NT2/D1 (cell line): ENCODE measurements around the gene FBXL14.

Source experiments
- DNase-seq: peaks from one replicate; pipeline ENCODE4 v3.0.0-alpha.2; 2011; ENCODE audit warnings: low read depth, low spot score
- H3K27me3 ChIP-seq: 2 replicates; pipeline ENCODE4 v1.6.0; 2011; ENCODE audit warnings: mild to moderate bottlenecking; ENCODE audit not compliant: insufficient read length, insufficient read depth
- H3K36me3 ChIP-seq: 2 replicates; pipeline ENCODE4 v1.6.1; 2011; ENCODE audit warnings: mild to moderate bottlenecking, low read length, mixed read lengths; ENCODE audit not compliant: insufficient read depth, insufficient read length
- H3K4me1 ChIP-seq: 2 replicates; pipeline ENCODE4 v1.5.1; 2011; ENCODE audit not compliant: insufficient read depth, insufficient read length
- H3K4me3 ChIP-seq: 2 replicates; pipeline ENCODE4 v1.5.1; 2011; ENCODE audit warnings: low read depth; ENCODE audit not compliant: insufficient read length
- H3K9ac ChIP-seq: 2 replicates; pipeline ENCODE4 v1.6.0; 2011; ENCODE audit warnings: low read depth; ENCODE audit not compliant: insufficient read length
- H3K9me3 ChIP-seq: 2 replicates; pipeline ENCODE4 v1.5.1; 2011; ENCODE audit warnings: mild to moderate bottlenecking, low read length; ENCODE audit not compliant: insufficient read depth
- SUZ12 ChIP-seq: IDR thresholded peaks from 2 replicates; pipeline ENCODE4 v1.6.1; 2011; ENCODE audit not compliant: insufficient read length, insufficient read depth; ENCODE audit errors: extremely low read depth
- YY1 ChIP-seq: IDR thresholded peaks from 2 replicates; pipeline ENCODE4 v1.6.1; 2011; ENCODE audit not compliant: insufficient read length, insufficient read depth
- ZNF274 ChIP-seq: IDR thresholded peaks from 2 replicates; pipeline ENCODE4 v1.6.1; 2011; ENCODE audit warnings: mild to moderate bottlenecking, low read depth, low read length

The FBXL14 gene

GRCh38 chr12:1529862-1530591, 64.4 kb downstream of the FBXL14 start:
- H3K4me3 ChIP-seq = peak overlapping the region; percentile 54
- TF ChIP-seq SUZ12 (peak; percentile 87), ZNF274 (no peak), YY1 (no peak)

GRCh38 chr12:1529228-1529861, 65.0 kb downstream of the FBXL14 start:
- no peak for DNase-seq
- H3K4me3 ChIP-seq = peak overlapping the region; percentile 54
- H3K9ac ChIP-seq = peak overlapping the region; percentile 69
- peaks cover 6% of the 10 kb centered on the region for H3K36me3 ChIP-seq
- H3K9me3 ChIP-seq = no peaks in the 10 kb centered on the region
- TF ChIP-seq YY1 = no peak
- TF ChIP-seq ZNF274 = no peak
- no peak for TF ChIP-seq SUZ12
- H3K4me1 ChIP-seq = peaks cover 29% of the 10 kb centered on the region
- H3K27me3 ChIP-seq = peaks cover 60% of the 10 kb centered on the region

More at GRCh38 chr12:1529862-1530591, 64.4 kb downstream of the FBXL14 start:
- DNase-seq = no peak
- Histone ChIP-seq H3K9me3 (no peaks in the 10 kb centered on the region), H3K36me3 (peaks cover 6% of the 10 kb centered on the region), H3K27me3 (peaks cover 60% of the 10 kb centered on the region), H3K4me1 (peaks cover 29% of the 10 kb centered on the region), H3K9ac (peak overlapping the region; percentile 75)

- TF ChIP-seq SUZ12 (no peak), ZNF274 (no peak), YY1 (no peak)
- Histone ChIP-seq H3K9me3 (no peaks in the 10 kb centered on the region), H3K4me3 (no peak overlapping the region), H3K4me1 (peaks cover 34% of the 10 kb centered on the region), H3K27me3 (peaks cover 60% of the 10 kb centered on the region), H3K9ac (no peak overlapping the region), H3K36me3 (peaks cover 6% of the 10 kb centered on the region)
- DNase-seq = no peak
Observed at GRCh38 chr12:1528791-1529190, 65.6 kb downstream of the FBXL14 start.

DNA sequence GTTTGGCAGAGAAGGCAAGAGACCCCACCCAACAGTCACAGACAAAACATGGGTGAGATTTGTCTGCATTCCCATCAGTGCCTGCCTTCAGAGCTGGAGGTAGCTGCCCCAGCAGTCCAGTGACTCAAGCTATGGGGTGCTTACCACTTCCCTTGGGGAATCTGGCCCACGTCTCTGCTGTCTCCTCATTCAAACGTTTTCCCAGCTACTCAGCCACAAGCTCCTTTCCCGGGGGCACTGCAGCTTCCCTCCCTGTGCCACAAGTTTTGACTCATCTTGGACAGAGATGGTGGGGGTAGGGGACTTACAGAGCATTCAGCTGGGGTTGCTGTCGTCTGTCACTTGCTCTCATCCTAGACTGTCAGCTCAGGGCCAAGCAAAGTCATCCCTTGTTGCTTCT, 66.6 kb downstream of the FBXL14 start:
- TF ChIP-seq SUZ12 = no peak
- no peak for TF ChIP-seq YY1
- TF ChIP-seq ZNF274 = no peak
- peaks cover 38% of the 10 kb centered on the region for H3K4me1 ChIP-seq
- H3K9me3 ChIP-seq = no peaks in the 10 kb centered on the region
- H3K9ac ChIP-seq = no peak overlapping the region
- DNase-seq = no peak
- no peak overlapping the region for H3K4me3 ChIP-seq
- H3K36me3 ChIP-seq = peaks cover 6% of the 10 kb centered on the region
- H3K27me3 ChIP-seq = peaks cover 52% of the 10 kb centered on the region

DNA sequence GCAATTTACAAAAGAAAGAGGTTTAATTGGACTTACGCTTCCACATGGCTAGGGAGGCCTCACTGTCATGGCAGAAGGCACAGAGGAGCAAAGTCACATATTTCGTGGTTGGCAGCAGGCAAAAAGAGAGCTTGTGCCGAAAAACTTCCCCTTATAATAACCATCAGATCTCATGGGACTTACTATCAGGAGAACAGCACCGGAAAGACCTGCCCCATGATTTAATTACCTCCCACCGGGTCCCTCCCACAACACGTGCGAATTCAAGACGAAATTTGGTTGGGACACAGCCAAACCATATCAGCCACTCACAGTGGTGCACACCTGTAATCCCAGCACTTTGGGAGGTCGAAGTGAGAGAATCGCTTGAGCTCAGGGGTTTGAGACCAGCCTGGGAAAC, 68.5 kb downstream of the FBXL14 start:
- Histone ChIP-seq H3K27me3 (peaks cover 33% of the 10 kb centered on the region), H3K9me3 (no peaks in the 10 kb centered on the region), H3K4me3 (no peak overlapping the region), H3K36me3 (no peaks in the 10 kb centered on the region), H3K4me1 (peaks cover 29% of the 10 kb centered on the region), H3K9ac (no peak overlapping the region)
- no peak for TF ChIP-seq YY1
- no peak for TF ChIP-seq ZNF274
- no peak for TF ChIP-seq SUZ12
- DNase-seq = no peak

DNA sequence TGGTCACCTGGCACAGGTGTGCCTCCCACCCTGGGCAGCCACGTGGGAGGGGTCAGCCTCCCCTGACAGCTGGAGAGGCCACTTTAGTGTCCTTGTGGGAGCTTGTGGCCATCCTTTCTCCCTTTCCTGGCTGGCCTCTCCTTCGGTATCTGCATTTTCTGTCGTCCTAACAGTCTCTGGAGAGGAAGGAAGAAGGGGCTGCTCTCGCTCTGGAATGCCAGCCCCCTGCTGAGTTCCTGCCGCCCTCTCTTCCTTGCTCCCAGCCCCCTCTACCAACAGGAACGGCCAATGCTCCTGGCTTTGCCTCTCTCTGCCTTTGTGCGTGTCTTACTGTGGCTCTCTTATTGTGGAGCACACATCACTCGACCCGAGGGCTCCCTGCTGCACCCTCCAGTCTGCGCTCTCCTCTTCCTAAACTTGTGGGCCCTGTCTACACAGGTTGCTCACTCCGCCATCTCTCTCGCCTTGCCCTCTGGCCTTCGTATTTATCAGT, 70.8 kb downstream of the FBXL14 start:
- H3K9ac ChIP-seq = peak overlapping the region; percentile 21
- DNase-seq = peak; percentile 90
- no peaks in the 10 kb centered on the region for H3K9me3 ChIP-seq
- no peak for TF ChIP-seq SUZ12
- TF ChIP-seq YY1 = no peak
- TF ChIP-seq ZNF274 = no peak
- no peaks in the 10 kb centered on the region for H3K36me3 ChIP-seq
- peaks cover 15% of the 10 kb centered on the region for H3K27me3 ChIP-seq
- no peak overlapping the region for H3K4me3 ChIP-seq
- peaks cover 31% of the 10 kb centered on the region for H3K4me1 ChIP-seq

DNA sequence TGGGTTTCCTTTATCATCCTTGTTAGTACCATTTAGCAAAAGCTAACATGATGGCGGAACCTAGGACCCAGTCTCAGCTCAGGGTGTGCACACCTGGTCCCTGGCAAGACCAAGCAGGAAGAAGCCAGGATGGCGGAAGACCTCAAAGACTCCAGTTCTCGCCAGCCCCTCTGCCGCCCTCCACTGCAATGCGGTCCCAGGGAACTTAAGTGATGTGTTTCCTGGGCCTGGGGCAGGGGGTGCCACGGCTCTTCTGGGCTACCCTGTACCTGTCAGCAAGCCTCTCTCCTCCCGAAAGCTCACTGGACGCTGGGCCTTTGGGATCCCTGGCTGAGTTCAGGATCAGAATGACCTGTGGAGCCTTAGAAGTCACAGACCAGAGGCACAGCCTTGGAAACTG, 71.3 kb downstream of the FBXL14 start:
- H3K36me3 ChIP-seq = no peaks in the 10 kb centered on the region

More for the DNA sequence above, 71.3 kb downstream of the FBXL14 start:
- Histone ChIP-seq H3K4me3 (no peak overlapping the region), H3K4me1 (peaks cover 34% of the 10 kb centered on the region), H3K9me3 (no peaks in the 10 kb centered on the region), H3K27me3 (peaks cover 10% of the 10 kb centered on the region), H3K9ac (peak overlapping the region; percentile 21)
- no peak for TF ChIP-seq SUZ12
- no peak for TF ChIP-seq YY1
- TF ChIP-seq ZNF274 = no peak
- DNase-seq = no peak
